Nephron (organoid): ENCODE data around the gene YEATS2.

Source experiments
- H3K27ac Mint-ChIP-seq, 3 experiments: 2 replicates each; pipeline ENCODE4 v1.8.0; 2020; ENCODE audit warnings: mixed read lengths in 3 of 3, mild to moderate bottlenecking in 2 of 3, moderate library complexity in 1 of 3
- H3K27me3 Mint-ChIP-seq: 2 replicates; pipeline ENCODE4 v1.8.0; 2021; ENCODE audit warnings: low read depth, mild to moderate bottlenecking, moderate library complexity, mixed read lengths
- H3K36me3 Mint-ChIP-seq: 2 replicates; pipeline ENCODE4 v1.8.0; 2020; ENCODE audit warnings: low read depth, mixed read lengths
- H3K4me1 Mint-ChIP-seq: 2 replicates; pipeline ENCODE4 v1.8.0; 2020; ENCODE audit warnings: mixed read lengths
- H3K4me3 Mint-ChIP-seq, 3 experiments: 2 replicates each; pipeline ENCODE4 v1.8.0; 2020; ENCODE audit warnings: mild to moderate bottlenecking in 3 of 3, mixed read lengths in 3 of 3, moderate library complexity in 2 of 3
- H3K9me3 Mint-ChIP-seq: 2 replicates; pipeline ENCODE4 v1.8.0; 2020; ENCODE audit warnings: mixed read lengths
- CTCF ChIP-seq, 3 experiments: fragments of 200-600 bp; sonication (generic); IDR thresholded peaks; one replicate each; pipeline ENCODE4 v1.5.0; 2021; ENCODE audit warnings: antibody characterized with exemption in 3 of 3; ENCODE audit not compliant: unreplicated experiment in 3 of 3

Gene YEATS2

GRCh38 chr3:183762304-183762703 is 64.7 kb downstream of the YEATS2 start:
- no peaks in the 10 kb centered on the region for H3K4me1 Mint-ChIP-seq
- H3K27me3 Mint-ChIP-seq, result no peaks in the 10 kb centered on the region
- H3K27ac Mint-ChIP-seq, result no peak overlapping the region
- no peak overlapping the region for H3K4me3 Mint-ChIP-seq
- no peak for TF ChIP-seq CTCF (IDR thresholded peaks at IDR 0.05; ENCODE audit: unreplicated experiment in 3 of 3)
- no peaks in the 10 kb centered on the region for H3K9me3 Mint-ChIP-seq
- H3K36me3 Mint-ChIP-seq, result peaks cover 55% of the 10 kb centered on the region

- Mint-ChIP-seq H3K4me1 (peaks cover 9% of the 10 kb centered on the region), H3K36me3 (peaks cover 42% of the 10 kb centered on the region)
- no peak for TF ChIP-seq CTCF (IDR thresholded peaks at IDR 0.05; ENCODE audit: unreplicated experiment in 3 of 3)
Measured at GRCh38 chr3:183764847-183765731, 67.5 kb downstream of the YEATS2 start.

GRCh38 chr3:183766107-183766506 is 68.5 kb downstream of the YEATS2 start:
- Mint-ChIP-seq H3K4me1 (peaks cover 9% of the 10 kb centered on the region), H3K9me3 (no peaks in the 10 kb centered on the region), H3K36me3 (peaks cover 44% of the 10 kb centered on the region), H3K27me3 (no peaks in the 10 kb centered on the region), H3K27ac (no peak overlapping the region), H3K4me3 (no peak overlapping the region)
- no peak for TF ChIP-seq CTCF (IDR thresholded peaks at IDR 0.05; ENCODE audit: unreplicated experiment in 3 of 3)

More at GRCh38 chr3:183764847-183765731, 67.5 kb downstream of the YEATS2 start:
- Mint-ChIP-seq H3K9me3 (no peaks in the 10 kb centered on the region), H3K4me3 (no peak overlapping the region), H3K27me3 (no peaks in the 10 kb centered on the region), H3K27ac (no peak overlapping the region)

- H3K27me3 Mint-ChIP-seq, result no peaks in the 10 kb centered on the region
- no peaks in the 10 kb centered on the region for H3K9me3 Mint-ChIP-seq
- TF ChIP-seq CTCF (IDR thresholded peaks at IDR 0.05; ENCODE audit: unreplicated experiment in 3 of 3), result peak; percentile 61 to 76 (median 62)
- peaks cover 9% of the 10 kb centered on the region for H3K4me1 Mint-ChIP-seq
- H3K36me3 Mint-ChIP-seq, result peaks cover 41% of the 10 kb centered on the region
- no peak overlapping the region for H3K27ac Mint-ChIP-seq
- no peak overlapping the region for H3K4me3 Mint-ChIP-seq
Measured at GRCh38 chr3:183766745-183767606, 69.4 kb downstream of the YEATS2 start.

- H3K36me3 Mint-ChIP-seq, result peaks cover 45% of the 10 kb centered on the region
- H3K27ac Mint-ChIP-seq, result no peak overlapping the region
- no peak overlapping the region for H3K4me3 Mint-ChIP-seq
Measured at GRCh38 chr3:183768114-183768513, 70.5 kb downstream of the YEATS2 start.

More at GRCh38 chr3:183768114-183768513, 70.5 kb downstream of the YEATS2 start:
- Mint-ChIP-seq H3K9me3 (no peaks in the 10 kb centered on the region), H3K4me1 (peaks cover 9% of the 10 kb centered on the region), H3K27me3 (no peaks in the 10 kb centered on the region)
- TF ChIP-seq CTCF (IDR thresholded peaks at IDR 0.05; ENCODE audit: unreplicated experiment in 3 of 3), result no peak
